ENCODE data around the gene C16orf96.
A peak's percentile ranks its signal among the peaks of the same experiment; 100 is the strongest.

C16orf96 gene

GRCh38 chr16:4648917-4649316 is 92.8 kb downstream of the C16orf96 start:
- no peaks in the 10 kb centered on the region for H3K27me3 ChIP-seq (ENCODE audit: insufficient read depth, poor library complexity, severe bottlenecking)
- H3K27ac ChIP-seq (replicated peaks) = no peak overlapping the region
- no peak for TF ChIP-seq GABPA (IDR thresholded peaks at IDR 0.05; ENCODE audit: low read depth)
- no peak for TF ChIP-seq CTCF (IDR thresholded peaks at IDR 0.05; ENCODE audit: insufficient read depth, low read length)
- no peak for TF ChIP-seq SPI1 (IDR thresholded peaks at IDR 0.05; ENCODE audit: borderline replicate concordance, low read depth)
- DNase-seq (ENCODE audit: low read depth in 1 of 2, low spot score in 1 of 2) = no peak
- no peak overlapping the region for H3K4me3 ChIP-seq (replicated peaks; ENCODE audit: insufficient read depth, low read length)

DNA sequence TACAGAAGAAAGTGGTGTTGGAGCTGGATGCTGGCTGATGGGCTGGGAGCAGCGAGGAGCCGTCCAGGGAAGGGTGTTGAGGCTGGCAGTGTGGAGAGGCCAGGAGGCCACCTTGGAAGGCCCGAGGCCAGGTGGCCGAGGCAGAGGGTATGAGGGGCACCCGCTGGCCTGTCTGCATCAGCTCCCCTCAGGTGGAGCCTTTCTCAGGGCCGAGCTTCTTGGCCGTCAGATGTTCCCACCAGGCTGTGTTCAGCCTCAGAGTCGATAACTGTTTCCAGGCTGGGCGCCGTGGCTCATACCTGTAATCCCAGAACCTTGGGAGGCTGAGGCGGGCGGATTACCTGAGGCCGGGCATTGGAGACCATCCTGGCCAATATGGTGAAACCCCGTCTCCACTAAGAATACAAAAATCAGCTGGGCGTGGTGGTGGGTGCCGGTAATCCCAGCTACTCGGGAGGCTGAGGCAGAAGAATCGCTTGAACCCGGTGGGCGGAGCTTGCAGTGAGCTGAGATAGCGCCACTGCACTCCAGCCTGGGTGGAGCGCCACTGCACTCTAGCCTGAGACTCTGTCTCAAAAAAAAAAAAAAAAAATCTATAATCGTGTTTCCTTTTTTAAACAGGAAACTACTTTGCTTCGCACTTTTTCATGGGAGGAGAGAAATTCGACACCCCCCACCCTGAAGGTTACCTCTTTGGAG is 93.8 kb downstream of the C16orf96 start:
- DNase-seq (ENCODE audit: low read depth in 1 of 2, low spot score in 1 of 2) = no peak
- no peak overlapping the region for H3K4me3 ChIP-seq (replicated peaks; ENCODE audit: insufficient read depth, low read length)
- TF ChIP-seq SPI1 (IDR thresholded peaks at IDR 0.05; ENCODE audit: borderline replicate concordance, low read depth) (no peak), POLR2AphosphoS5 (IDR thresholded peaks at IDR 0.05; ENCODE audit: low read depth) (no peak), GABPA (IDR thresholded peaks at IDR 0.05; ENCODE audit: low read depth) (no peak), CTCF (IDR thresholded peaks at IDR 0.05; ENCODE audit: insufficient read depth, low read length) (no peak)
- TF ChIP-seq, protein P1, sequence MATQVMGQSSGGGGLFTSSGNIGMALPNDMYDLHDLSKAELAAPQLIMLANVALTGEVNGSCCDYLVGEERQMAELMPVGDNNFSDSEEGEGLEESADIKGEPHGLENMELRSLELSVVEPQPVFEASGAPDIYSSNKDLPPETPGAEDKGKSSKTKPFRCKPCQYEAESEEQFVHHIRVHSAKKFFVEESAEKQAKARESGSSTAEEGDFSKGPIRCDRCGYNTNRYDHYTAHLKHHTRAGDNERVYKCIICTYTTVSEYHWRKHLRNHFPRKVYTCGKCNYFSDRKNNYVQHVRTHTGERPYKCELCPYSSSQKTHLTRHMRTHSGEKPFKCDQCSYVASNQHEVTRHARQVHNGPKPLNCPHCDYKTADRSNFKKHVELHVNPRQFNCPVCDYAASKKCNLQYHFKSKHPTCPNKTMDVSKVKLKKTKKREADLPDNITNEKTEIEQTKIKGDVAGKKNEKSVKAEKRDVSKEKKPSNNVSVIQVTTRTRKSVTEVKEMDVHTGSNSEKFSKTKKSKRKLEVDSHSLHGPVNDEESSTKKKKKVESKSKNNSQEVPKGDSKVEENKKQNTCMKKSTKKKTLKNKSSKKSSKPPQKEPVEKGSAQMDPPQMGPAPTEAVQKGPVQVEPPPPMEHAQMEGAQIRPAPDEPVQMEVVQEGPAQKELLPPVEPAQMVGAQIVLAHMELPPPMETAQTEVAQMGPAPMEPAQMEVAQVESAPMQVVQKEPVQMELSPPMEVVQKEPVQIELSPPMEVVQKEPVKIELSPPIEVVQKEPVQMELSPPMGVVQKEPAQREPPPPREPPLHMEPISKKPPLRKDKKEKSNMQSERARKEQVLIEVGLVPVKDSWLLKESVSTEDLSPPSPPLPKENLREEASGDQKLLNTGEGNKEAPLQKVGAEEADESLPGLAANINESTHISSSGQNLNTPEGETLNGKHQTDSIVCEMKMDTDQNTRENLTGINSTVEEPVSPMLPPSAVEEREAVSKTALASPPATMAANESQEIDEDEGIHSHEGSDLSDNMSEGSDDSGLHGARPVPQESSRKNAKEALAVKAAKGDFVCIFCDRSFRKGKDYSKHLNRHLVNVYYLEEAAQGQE (IDR thresholded peaks at IDR 0.05; ENCODE audit: insufficient replicate concordance, low read depth) = no peak
- H3K27ac ChIP-seq (replicated peaks) = 0 out of 2 replicates have a peak overlapping the region, but pooled peaks have one; percentile 33
- no peaks in the 10 kb centered on the region for H3K27me3 ChIP-seq (ENCODE audit: insufficient read depth, poor library complexity, severe bottlenecking)
